GM19395 (cell line): ENCODE measurements around the gene DYSF.

ENCODE experiments used
- ATAC-seq: cut with Tn5 transposase; IDR thresholded peaks from one replicate; pipeline ENCODE4 v1.9.1; 2021; ENCODE audit warnings: mild to moderate bottlenecking, moderate library complexity; ENCODE audit not compliant: unreplicated experiment

DYSF gene

GRCh38 chr2:71668326-71669057 is 215.1 kb downstream of the DYSF start:
- no peak for ATAC-seq

GRCh38 chr2:71669058-71669456 is 215.7 kb downstream of the DYSF start:
- ATAC-seq = no peak

- no peak for ATAC-seq
Observed at GRCh38 chr2:71669628-71670429, 216.5 kb downstream of the DYSF start.

GRCh38 chr2:71670430-71670795 is 217.1 kb downstream of the DYSF start:
- ATAC-seq = no peak

- ATAC-seq = no peak
Observed at GRCh38 chr2:71671203-71671854, 218.0 kb downstream of the DYSF start.

GRCh38 chr2:71671895-71672825 is 218.8 kb downstream of the DYSF start:
- no peak for ATAC-seq

- ATAC-seq = no peak
Observed at GRCh38 chr2:71672826-71673795, 219.8 kb downstream of the DYSF start.

GRCh38 chr2:71674158-71674851 is 220.9 kb downstream of the DYSF start:
- no peak for ATAC-seq

- ATAC-seq = no peak
Observed at GRCh38 chr2:71675296-71675695, 221.9 kb downstream of the DYSF start.

- no peak for ATAC-seq
Observed at GRCh38 chr2:71678874-71679273, 225.5 kb downstream of the DYSF start.

GRCh38 chr2:71679491-71679890 is 226.1 kb downstream of the DYSF start:
- no peak for ATAC-seq

GRCh38 chr2:71680925-71681324 is 227.6 kb downstream of the DYSF start:
- no peak for ATAC-seq

GRCh38 chr2:71681626-71682025 is 228.3 kb downstream of the DYSF start:
- ATAC-seq = no peak

GRCh38 chr2:71682341-71682740 is 229.0 kb downstream of the DYSF start:
- ATAC-seq = no peak

GRCh38 chr2:71683070-71683469 is 229.7 kb downstream of the DYSF start:
- no peak for ATAC-seq

GRCh38 chr2:71683666-71684065 is 230.3 kb downstream of the DYSF start:
- no peak for ATAC-seq

- no peak for ATAC-seq
Observed at GRCh38 chr2:71684226-71685072, 231.1 kb downstream of the DYSF start.
